H1 (cell line): Measurements from ENCODE around the gene FRMD4A. TPM values are rescaled to one million over a fixed set of nuclear protein-coding genes. Genes with fewer than 3 reads are reported as not detected.

Experiments
- CTCF ChIA-PET: fragments of 300-600 bp; sonication (Branson Sonifier 250); formaldehyde crosslinking; loops from one replicate; lab custom pipeline; 2021; ENCODE audit not compliant: partially characterized antibody; lab: Charles Lee
- POLR2A ChIA-PET: fragments of 300-600 bp; sonication (Branson Sonifier 250); formaldehyde crosslinking; loops from one replicate; lab custom pipeline; 2021; ENCODE audit warnings: inconsistent platforms; ENCODE audit not compliant: partially characterized antibody; lab: Charles Lee
- DNase-seq, 2 experiments: peaks; one replicate each; pipeline versions ENCODE4 v3.0.0 to v3.0.0-alpha.2; 2010 to 2022; ENCODE audit warnings: low spot score in 2 of 2, low read depth in 1 of 2, mixed read lengths in 1 of 2
- FAIRE-seq: peaks from 2 replicates; lab custom pipeline; 2011; peaks lifted over from hg19 to GRCh38; lab: Jason Lieb, UNC
- H2AFZ ChIP-seq: 2 replicates; pipeline ENCODE4 v1.8.1; 2012; ENCODE audit warnings: low read length, inconsistent platforms
- H2AK5ac ChIP-seq: 2 replicates; pipeline ENCODE4 v1.6.1; 2013; ENCODE audit warnings: low read depth, low read length
- H2BK120ac ChIP-seq: replicated peaks from 2 replicates; pipeline ENCODE3; 2013; ENCODE audit warnings: low read depth, low read length, inconsistent platforms
- H2BK12ac ChIP-seq: 2 replicates; pipeline ENCODE4 v1.6.1; 2013; ENCODE audit warnings: low read depth, low read length
- H2BK15ac ChIP-seq: 2 replicates; pipeline ENCODE4 v1.6.1; 2013; ENCODE audit warnings: low read length
- H2BK20ac ChIP-seq: 2 replicates; pipeline ENCODE4 v1.6.1; 2013; ENCODE audit warnings: low read length
- H2BK5ac ChIP-seq: 2 replicates; pipeline ENCODE4 v1.6.1; 2013; ENCODE audit warnings: low read depth, low read length
- H3K14ac ChIP-seq: 2 replicates; pipeline ENCODE4 v1.6.1; 2013; ENCODE audit warnings: inconsistent platforms; ENCODE audit not compliant: insufficient read length
- H3K18ac ChIP-seq: 2 replicates; pipeline ENCODE4 v1.6.1; 2013; ENCODE audit warnings: low read length; ENCODE audit errors: extremely low read depth
- H3K23ac ChIP-seq: 2 replicates; pipeline ENCODE4 v1.6.1; 2013; ENCODE audit warnings: inconsistent platforms; ENCODE audit not compliant: insufficient read length
- H3K23me2 ChIP-seq: 2 replicates; pipeline ENCODE4 v1.6.1; 2013; ENCODE audit warnings: low read depth, low read length
- H3K27ac ChIP-seq: 2 replicates; pipeline ENCODE4 v1.6.1; 2011; ENCODE audit warnings: low read depth, low read length, inconsistent platforms
- H3K27me3 ChIP-seq, 4 experiments: replicated peaks in 1 of 4; 1 replicate in 1 of 4; 2 replicates in 3 of 4; pipeline versions ENCODE4 v1.6.1 to v1.8.1; 2011 to 2013; ENCODE audit warnings: low read length in 3 of 4, mild to moderate bottlenecking in 3 of 4, inconsistent platforms in 2 of 4, mixed read lengths in 2 of 4, moderate library complexity in 1 of 4; ENCODE audit not compliant: control insufficient read depth in 3 of 4, insufficient read depth in 3 of 4; ENCODE audit errors: extremely low read depth in 1 of 4
- H3K36me3 ChIP-seq, 4 experiments: 2 replicates each; pipeline versions ENCODE4 v1.6.1 to v1.8.1; 2011 to 2013; ENCODE audit warnings: mild to moderate bottlenecking in 4 of 4, low read length in 3 of 4, moderate library complexity in 2 of 4, control low read depth in 1 of 4, inconsistent platforms in 1 of 4; ENCODE audit not compliant: insufficient read depth in 4 of 4, control insufficient read depth in 2 of 4
- H3K4ac ChIP-seq: replicated peaks from 2 replicates; pipeline ENCODE3; 2013; ENCODE audit warnings: low read length, low read depth, mixed read lengths, inconsistent platforms; ENCODE audit not compliant: insufficient read length
- H3K4me1 ChIP-seq, 4 experiments: replicated peaks in 1 of 4; 1 replicate in 1 of 4; 2 replicates in 3 of 4; pipeline versions ENCODE4 v1.6.1 to v1.8.1; 2011 to 2013; ENCODE audit warnings: low read length in 3 of 4, inconsistent platforms in 2 of 4, mixed read lengths in 1 of 4; ENCODE audit not compliant: insufficient read depth in 4 of 4, control insufficient read depth in 3 of 4
- H3K4me2 ChIP-seq, 2 experiments: 2 replicates each; pipeline versions ENCODE4 v1.6.1 to v1.8.1; 2011 to 2013; ENCODE audit warnings: low read depth in 2 of 2, low read length in 2 of 2, control low read depth in 1 of 2, inconsistent platforms in 1 of 2, mild to moderate bottlenecking in 1 of 2; ENCODE audit not compliant: insufficient read depth in 1 of 2
- H3K4me3 ChIP-seq, 4 experiments: fragments of 200-600, 300-600 bp in 1 of 4; sonication (generic), shearing (Covaris generic), sonication (Bioruptor Twin) in 1 of 4; 2 replicates each; pipeline versions ENCODE4 v1.5.1 to v1.8.1; 2011 to 2016; ENCODE audit warnings: low read length in 4 of 4, low read depth in 3 of 4, control low read depth in 2 of 4, inconsistent platforms in 2 of 4, mild to moderate bottlenecking in 2 of 4, mixed read lengths in 1 of 4, moderate library complexity in 1 of 4; ENCODE audit not compliant: insufficient read depth in 2 of 4; ENCODE audit errors: extremely low read depth in 1 of 4
- H3K56ac ChIP-seq: replicated peaks from 2 replicates; pipeline ENCODE3; 2013; ENCODE audit warnings: low read depth, mild to moderate bottlenecking, mixed read lengths, low read length, inconsistent platforms; ENCODE audit not compliant: insufficient read length
- H3K79me1 ChIP-seq: 2 replicates; pipeline ENCODE4 v1.6.1; 2013; ENCODE audit warnings: low read depth, low read length, control low read depth
- H3K79me2 ChIP-seq, 2 experiments: 2 replicates each; pipeline versions ENCODE4 v1.6.1 to v1.8.1; 2012 to 2013; ENCODE audit warnings: low read length in 2 of 2, mild to moderate bottlenecking in 2 of 2, inconsistent platforms in 1 of 2; ENCODE audit not compliant: insufficient read depth in 2 of 2, control insufficient read depth in 1 of 2
- H3K9ac ChIP-seq, 4 experiments: replicated peaks in 1 of 4; 1 replicate in 1 of 4; 2 replicates in 3 of 4; pipeline versions ENCODE4 v1.6.1 to v1.8.1; 2011 to 2013; ENCODE audit warnings: low read depth in 3 of 4, low read length in 3 of 4, control low read depth in 2 of 4, mild to moderate bottlenecking in 2 of 4, moderate library complexity in 2 of 4, inconsistent platforms in 1 of 4; ENCODE audit errors: extremely low read depth in 1 of 4
- H3K9me3 ChIP-seq, 2 experiments: 2 replicates each; pipeline versions ENCODE4 v1.6.1 to v1.8.1; 2012 to 2013; ENCODE audit warnings: mild to moderate bottlenecking in 2 of 2, moderate library complexity in 2 of 2, control low read depth in 1 of 2, inconsistent platforms in 1 of 2, low read depth in 1 of 2, low read length in 1 of 2, mixed read lengths in 1 of 2; ENCODE audit not compliant: insufficient read depth in 2 of 2
- H4K20me1 ChIP-seq, 2 experiments: replicated peaks in 1 of 2; 2 replicates each; pipeline versions ENCODE3 to v1.8.1; 2011 to 2013; ENCODE audit warnings: inconsistent platforms in 2 of 2, low read length in 2 of 2, mild to moderate bottlenecking in 1 of 2; ENCODE audit not compliant: insufficient read depth in 2 of 2, control insufficient read depth in 1 of 2
- H4K5ac ChIP-seq: 2 replicates; pipeline ENCODE4 v1.6.1; 2013; ENCODE audit warnings: low read length, low read depth, mixed read lengths, inconsistent platforms; ENCODE audit not compliant: insufficient read length
- H4K8ac ChIP-seq: 2 replicates; pipeline ENCODE4 v1.8.0; 2013; ENCODE audit warnings: mild to moderate bottlenecking, moderate library complexity, low read length, inconsistent platforms; ENCODE audit not compliant: insufficient read depth; ENCODE audit errors: extremely low read depth
- H4K91ac ChIP-seq: replicated peaks from 2 replicates; pipeline ENCODE3; 2013; ENCODE audit warnings: low read length, mixed read lengths, inconsistent platforms; ENCODE audit not compliant: insufficient read length
- BCL11A ChIP-seq, 2 experiments: IDR thresholded peaks; one replicate each; pipeline ENCODE4 v1.6.1; 2011; ENCODE audit warnings: low read depth in 2 of 2, low read length in 2 of 2, mild to moderate bottlenecking in 2 of 2
- FOSL1 ChIP-seq: IDR thresholded peaks from 2 replicates; pipeline ENCODE4 v1.6.1; 2011; ENCODE audit warnings: mild to moderate bottlenecking, low read depth, low read length, moderate library complexity; ENCODE audit not compliant: insufficient read depth
- MAFK ChIP-seq: IDR thresholded peaks from 2 replicates; pipeline ENCODE4 v1.6.1; 2012; ENCODE audit warnings: low read depth, mild to moderate bottlenecking, improper control_type of control experiment, low read length
- TAF7 ChIP-seq: optimal IDR thresholded peaks from 2 replicates; pipeline ENCODE3; 2011; ENCODE audit warnings: low read depth, mild to moderate bottlenecking, inconsistent platforms, low read length, moderate library complexity, borderline replicate concordance
- USF2 ChIP-seq: IDR thresholded peaks from 2 replicates; pipeline ENCODE4 v1.6.1; 2011; ENCODE audit warnings: low read length, improper control_type of control experiment
- WGBS, 2 experiments: shearing (Covaris generic) in 1 of 2; methylation state at CpG; one replicate each; pipeline versions ENCODE4 v1.1.6 to v1.1.7; 2013 to 2015; ENCODE audit warnings: low lambda C conversion rate in 2 of 2, mixed read lengths in 2 of 2, inconsistent platforms in 1 of 2, low coverage in 1 of 2, missing lambda C conversion rate in 1 of 2; ENCODE audit not compliant: insufficient replicate concordance in 2 of 2, insufficient coverage in 1 of 2, insufficient read length in 1 of 2; ENCODE audit errors: extremely low coverage in 1 of 2, missing lambda C conversion rate in 1 of 2; 5-methylcytosine and 5-hydroxymethylcytosine counted together
- polyA plus RNA-seq, 7 experiments: library from polyadenylated mRNA; depleted of rRNA in 3 of 7; stranded (reverse) in 5 of 7; unstranded in 2 of 7; fragments of >200 nt in 5 of 7; fragments of 200-250 nt in 2 of 7; gene quantifications; 1 replicate in 5 of 7; 2 replicates in 1 of 7; 4 replicates in 1 of 7; pipeline versions ENCODE4 v1.2.1 to v1.2.3, GENCODE V29; 2011 to 2013; ENCODE audit warnings: missing spikeins in 2 of 7, mixed read lengths in 2 of 7
- total RNA-seq: library from RNA; stranded (reverse); fragmentation: NEBNext Ultra II Directional; extraction: Animal tissue kit (Norgen Biotek cat#: 25700); gene quantifications from 2 replicates; pipeline ENCODE4 v1.2.1, GENCODE V29; 2021

The FRMD4A gene
- total and polyA plus RNA-seq, 2 of the 8 experiments (the other 6 are each of a cell fraction or from before 2014, with no cell fraction given), result 38.6 to 39.6 TPM

GRCh38 chr10:14156104-14156503 is 174.6 kb downstream of the FRMD4A start:
- Histone ChIP-seq H3K4ac (no peak overlapping the region), H3K79me2 (no peaks in the 10 kb centered on the region), H2BK20ac (no peak overlapping the region), H3K14ac (no peak overlapping the region), H3K27ac (no peak overlapping the region), H2AK5ac (no peak overlapping the region), H4K8ac (no peak overlapping the region), H3K27me3 (no peaks in the 10 kb centered on the region), H3K4me2 (no peak overlapping the region), H3K23me2 (no peaks in the 10 kb centered on the region), H2BK15ac (no peak overlapping the region), H2BK5ac (no peak overlapping the region), H3K18ac (no peak overlapping the region), H4K5ac (no peak overlapping the region), H3K79me1 (no peaks in the 10 kb centered on the region), H3K9ac (no peak overlapping the region), H3K4me3 (no peak overlapping the region), H4K20me1 (no peaks in the 10 kb centered on the region), H3K4me1 (no peaks in the 10 kb centered on the region), H2BK12ac (no peak overlapping the region), H3K36me3 (no peaks in the 10 kb centered on the region), H3K56ac (no peak overlapping the region), H2BK120ac (no peak overlapping the region), H4K91ac (no peak overlapping the region), H3K9me3 (no peaks in the 10 kb centered on the region; a peak in 1 of 4 replicates), H2AFZ (no peak overlapping the region), H3K23ac (no peak overlapping the region)
- WGBS, 2 experiments, result 91% methylated on average over 5 of the region's 5 CpGs; no CpG with 5 or more reads in 1 of the 2 experiments
- FAIRE-seq, result no peak
- ChIA-PET POLR2A (interaction anchor here (1.1 kb wide), 1 partner anchor 30 kb away, joined by 6 read pairs; no protein-coding TSS in a partner anchor), CTCF (interaction anchor here (1.3 kb wide), 1 partner anchor 39 kb away, joined by 3 read pairs; no protein-coding TSS in a partner anchor)
- TF ChIP-seq MAFK, result no peak
- no peak for TF ChIP-seq BCL11A (IDR thresholded peaks at IDR 0.05; ENCODE audit: low read depth in 2 of 2, low read length in 2 of 2)
- no peak for TF ChIP-seq FOSL1
- no peak for TF ChIP-seq TAF7
- no peak for TF ChIP-seq USF2
- DNase-seq, result no peak
